Hepatocyte (in vitro differentiated cells): ENCODE data around the gene MAGI1.

Experiments used
- EZH2 ChIP-seq: fragments of 200-600 bp; sonication (generic); IDR thresholded peaks from 2 replicates; pipeline ENCODE4 v1.6.1; 2016; ENCODE audit warnings: antibody characterized with exemption, mild to moderate bottlenecking, borderline replicate concordance
- TF ChIP-seq, protein P1 (sequence below): fragments of 200-600 bp; sonication (generic); IDR thresholded peaks from 2 replicates; pipeline ENCODE4 v1.5.1; 2016; ENCODE audit warnings: antibody characterized with exemption, mild to moderate bottlenecking; ENCODE audit not compliant: poor library complexity

DNA sequence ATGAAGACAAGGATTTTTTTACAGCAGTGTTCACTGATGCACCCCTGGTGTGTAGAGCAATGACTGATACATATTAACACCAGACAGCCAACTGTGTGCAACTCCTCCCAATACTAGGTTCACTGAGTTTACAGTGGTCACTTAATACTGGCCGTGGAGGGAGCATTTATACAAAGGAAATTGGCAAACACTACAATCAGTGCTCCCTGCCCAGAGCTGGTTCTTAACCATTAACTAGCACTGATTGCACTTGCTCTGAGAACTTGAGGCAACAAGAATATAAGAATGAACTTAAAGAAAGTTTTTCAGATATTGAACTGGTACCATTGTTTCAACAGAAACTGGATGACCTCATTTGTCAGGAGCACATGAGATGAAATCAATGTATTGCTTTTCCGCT, 110.6 kb downstream of the MAGI1 start:
- TF ChIP-seq, protein P1, sequence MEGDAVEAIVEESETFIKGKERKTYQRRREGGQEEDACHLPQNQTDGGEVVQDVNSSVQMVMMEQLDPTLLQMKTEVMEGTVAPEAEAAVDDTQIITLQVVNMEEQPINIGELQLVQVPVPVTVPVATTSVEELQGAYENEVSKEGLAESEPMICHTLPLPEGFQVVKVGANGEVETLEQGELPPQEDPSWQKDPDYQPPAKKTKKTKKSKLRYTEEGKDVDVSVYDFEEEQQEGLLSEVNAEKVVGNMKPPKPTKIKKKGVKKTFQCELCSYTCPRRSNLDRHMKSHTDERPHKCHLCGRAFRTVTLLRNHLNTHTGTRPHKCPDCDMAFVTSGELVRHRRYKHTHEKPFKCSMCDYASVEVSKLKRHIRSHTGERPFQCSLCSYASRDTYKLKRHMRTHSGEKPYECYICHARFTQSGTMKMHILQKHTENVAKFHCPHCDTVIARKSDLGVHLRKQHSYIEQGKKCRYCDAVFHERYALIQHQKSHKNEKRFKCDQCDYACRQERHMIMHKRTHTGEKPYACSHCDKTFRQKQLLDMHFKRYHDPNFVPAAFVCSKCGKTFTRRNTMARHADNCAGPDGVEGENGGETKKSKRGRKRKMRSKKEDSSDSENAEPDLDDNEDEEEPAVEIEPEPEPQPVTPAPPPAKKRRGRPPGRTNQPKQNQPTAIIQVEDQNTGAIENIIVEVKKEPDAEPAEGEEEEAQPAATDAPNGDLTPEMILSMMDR: no peak
- no peak for TF ChIP-seq EZH2
